Common myeloid progenitor, CD34-positive (primary cell): ENCODE results near the gene EPHA6.

ENCODE experiments used
- CTCF ChIA-PET: fragments of 350-600 bp; sonication (Branson Sonifier 250); formaldehyde crosslinking; loops from one replicate; lab custom pipeline; 2021; ENCODE audit warnings: antibody characterized with exemption; lab: Charles Lee
- POLR2A ChIA-PET: fragments of 350-600 bp; sonication (Branson Sonifier 250); formaldehyde crosslinking; loops from one replicate; lab custom pipeline; 2021; ENCODE audit warnings: antibody characterized with exemption; lab: Charles Lee
- DNase-seq, 3 donors: peaks; one replicate each; pipeline versions ENCODE4 v3.0.0 to v3.0.0-alpha.2; 2013
- H3K27ac ChIP-seq, 2 experiments: 1 replicate in 1 of 2; 2 replicates in 1 of 2; pipeline ENCODE4 v1.7.0; 2013; ENCODE audit warnings: inconsistent platforms in 2 of 2, low read length in 2 of 2, mild to moderate bottlenecking in 2 of 2, low read depth in 1 of 2, moderate library complexity in 1 of 2; ENCODE audit not compliant: severe bottlenecking in 2 of 2, insufficient read depth in 1 of 2, poor library complexity in 1 of 2
- H3K27me3 ChIP-seq, 5 experiments: replicated peaks in 2 of 5; 1 replicate in 3 of 5; 2 replicates in 2 of 5; pipeline versions ENCODE4 v1.6.1 to v1.7.0; 2013; ENCODE audit warnings: low read length in 4 of 5, mild to moderate bottlenecking in 2 of 5, moderate library complexity in 2 of 5, inconsistent platforms in 1 of 5; ENCODE audit not compliant: insufficient read depth in 5 of 5, control insufficient read depth in 4 of 5
- H3K36me3 ChIP-seq, 4 experiments: 1 replicate in 2 of 4; 2 replicates in 2 of 4; pipeline versions ENCODE4 v1.6.1 to v1.7.0; 2013; ENCODE audit warnings: low read length in 3 of 4, control low read depth in 1 of 4, mild to moderate bottlenecking in 1 of 4; ENCODE audit not compliant: control insufficient read depth in 4 of 4, insufficient read depth in 4 of 4
- H3K4me1 ChIP-seq, 4 experiments: 1 replicate in 3 of 4; 2 replicates in 1 of 4; pipeline versions ENCODE4 v1.6.1 to v1.7.1; 2013; ENCODE audit warnings: low read length in 3 of 4, mild to moderate bottlenecking in 3 of 4, control low read depth in 1 of 4, inconsistent platforms in 1 of 4, moderate library complexity in 1 of 4; ENCODE audit not compliant: control insufficient read depth in 4 of 4, insufficient read depth in 4 of 4; ENCODE audit errors: control extremely low read depth in 1 of 4
- H3K4me3 ChIP-seq, 7 experiments: 1 replicate in 4 of 7; 2 replicates in 3 of 7; pipeline versions ENCODE4 v1.5.1 to v1.7.0; 2013; ENCODE audit warnings: mild to moderate bottlenecking in 7 of 7, low read length in 6 of 7, moderate library complexity in 6 of 7, inconsistent platforms in 2 of 7, low read depth in 2 of 7, control low read depth in 1 of 7; ENCODE audit not compliant: insufficient read depth in 4 of 7, control insufficient read depth in 1 of 7; ENCODE audit errors: extremely low read depth in 1 of 7
- H3K9me3 ChIP-seq, 5 experiments: 1 replicate in 4 of 5; 2 replicates in 1 of 5; pipeline versions ENCODE4 v1.6.1 to v1.7.1; 2013; ENCODE audit warnings: low read length in 4 of 5, mild to moderate bottlenecking in 2 of 5, inconsistent platforms in 1 of 5, low read depth in 1 of 5, moderate library complexity in 1 of 5; ENCODE audit not compliant: control insufficient read depth in 4 of 5, insufficient read depth in 2 of 5; ENCODE audit errors: control extremely low read depth in 1 of 5
- WGBS: methylation state at CpG from one replicate; pipeline ENCODE4 v1.1.5; 2013; ENCODE audit not compliant: insufficient coverage; 5-methylcytosine and 5-hydroxymethylcytosine counted together

EPHA6 gene

DNA sequence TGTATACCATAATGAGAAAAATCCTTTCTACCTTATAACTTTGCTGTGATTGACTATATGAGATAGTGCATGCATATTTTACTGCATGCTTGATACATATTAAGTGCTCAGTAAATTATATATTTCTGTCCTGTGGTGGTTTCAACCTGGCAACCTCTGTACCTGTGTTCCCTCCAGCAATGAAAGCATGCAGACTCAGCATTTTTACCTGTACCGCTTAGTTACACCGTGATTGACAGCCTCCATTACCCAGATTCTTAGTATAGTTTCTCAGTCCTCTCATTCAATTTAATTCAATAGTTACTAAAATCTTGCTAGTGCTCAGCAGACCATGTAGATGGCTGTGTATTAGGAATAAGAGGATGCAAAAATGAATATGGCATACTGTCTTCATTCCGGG, 386.0 kb downstream of the EPHA6 start:
- CTCF ChIA-PET: no interaction called here
- H3K4me1 ChIP-seq: no peaks in the 10 kb centered on the region
- POLR2A ChIA-PET: no interaction called here
- no peaks in the 10 kb centered on the region for H3K27me3 ChIP-seq
- DNase-seq: no peak
- peaks cover 0 to 4% (median 0%) of the 10 kb centered on the region in 5 experiments for H3K9me3 ChIP-seq
- no peak overlapping the region for H3K27ac ChIP-seq
- WGBS: 90% methylated on average over 2 of the region's 3 CpGs
- no peak overlapping the region for H3K4me3 ChIP-seq
- H3K36me3 ChIP-seq: no peaks in the 10 kb centered on the region

DNA sequence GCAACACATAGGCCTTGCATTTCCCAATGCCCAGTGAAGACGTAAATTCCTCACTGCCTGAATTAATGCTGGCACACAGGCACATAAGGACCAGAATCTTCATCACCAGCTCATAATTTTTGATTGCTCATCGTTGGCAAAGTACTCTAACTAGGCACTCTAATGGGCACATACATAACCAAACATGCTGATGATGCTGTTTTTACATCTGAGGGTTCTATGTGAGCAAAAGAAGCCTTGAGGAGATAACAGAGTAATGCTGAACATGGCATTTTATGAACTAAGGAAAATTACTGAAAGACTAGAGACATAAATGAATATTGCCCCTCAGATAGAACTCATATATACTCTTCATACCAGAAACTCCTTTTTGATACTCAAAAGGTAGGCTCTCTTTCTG, 387.4 kb downstream of the EPHA6 start:
- Histone ChIP-seq H3K4me3 (no peak overlapping the region), H3K9me3 (peaks cover 0 to 4% (median 0%) of the 10 kb centered on the region in 5 experiments), H3K36me3 (no peaks in the 10 kb centered on the region), H3K4me1 (no peaks in the 10 kb centered on the region), H3K27me3 (no peaks in the 10 kb centered on the region), H3K27ac (no peak overlapping the region)
- 93% methylated on average over 2 of the region's 2 CpGs for WGBS
- ChIA-PET CTCF (no interaction called here), POLR2A (no interaction called here)
- no peak for DNase-seq

DNA sequence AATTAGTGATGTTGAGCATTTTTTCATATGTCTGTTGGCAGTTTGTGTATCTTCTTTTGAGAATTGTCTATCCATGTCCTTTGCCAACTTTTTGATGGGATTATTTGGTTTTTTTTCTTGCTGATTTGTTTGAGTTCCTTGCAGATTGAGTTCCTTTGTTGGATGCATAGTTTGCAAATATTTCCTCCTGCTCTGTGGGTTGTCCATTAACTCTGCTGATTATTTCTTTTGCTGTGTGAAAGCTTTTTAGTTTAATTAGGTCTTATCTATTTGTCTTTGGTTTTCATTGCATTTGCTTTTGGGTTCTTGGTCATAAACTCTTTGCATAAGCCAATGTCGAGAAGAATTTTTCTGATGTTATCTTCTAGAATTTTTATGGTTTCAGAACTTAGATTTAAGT, 414.6 kb downstream of the EPHA6 start:
- Histone ChIP-seq H3K27ac (no peak overlapping the region), H3K4me3 (no peak overlapping the region), H3K9me3 (peaks cover 0 to 2% (median 0%) of the 10 kb centered on the region in 5 experiments), H3K36me3 (no peaks in the 10 kb centered on the region), H3K27me3 (no peaks in the 10 kb centered on the region), H3K4me1 (no peaks in the 10 kb centered on the region)
- ChIA-PET CTCF (no interaction called here), POLR2A (no interaction called here)
- DNase-seq: no peak
- no CpG with 5 or more reads among the region's 1 CpG for WGBS

DNA sequence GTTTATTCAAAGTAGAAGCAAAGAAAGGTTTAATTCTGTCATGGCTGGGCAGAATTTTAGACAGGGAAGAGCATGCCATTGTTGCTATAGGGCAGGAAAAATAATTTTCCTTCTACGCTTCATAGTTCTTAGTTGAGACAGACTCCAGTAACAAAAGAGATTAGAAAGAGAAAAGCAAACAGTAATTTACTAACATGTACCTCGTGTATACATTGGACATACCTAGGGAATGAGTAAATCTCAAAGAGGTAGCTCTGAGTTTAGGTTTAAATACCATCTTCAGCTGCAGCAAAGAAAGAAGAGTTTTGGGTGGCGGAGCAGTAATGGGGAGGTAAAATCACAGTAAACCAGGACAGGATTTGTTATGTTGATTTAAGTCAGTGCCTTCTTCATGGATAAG, 416.1 kb downstream of the EPHA6 start:
- no peaks in the 10 kb centered on the region for H3K4me1 ChIP-seq
- H3K9me3 ChIP-seq: peaks cover 0 to 2% (median 0%) of the 10 kb centered on the region in 5 experiments
- CTCF ChIA-PET: no interaction called here
- 88% methylated on average over 2 of the region's 3 CpGs for WGBS
- POLR2A ChIA-PET: no interaction called here
- no peak for DNase-seq
- H3K4me3 ChIP-seq: no peak overlapping the region
- no peaks in the 10 kb centered on the region for H3K27me3 ChIP-seq
- no peaks in the 10 kb centered on the region for H3K36me3 ChIP-seq
- no peak overlapping the region for H3K27ac ChIP-seq

DNA sequence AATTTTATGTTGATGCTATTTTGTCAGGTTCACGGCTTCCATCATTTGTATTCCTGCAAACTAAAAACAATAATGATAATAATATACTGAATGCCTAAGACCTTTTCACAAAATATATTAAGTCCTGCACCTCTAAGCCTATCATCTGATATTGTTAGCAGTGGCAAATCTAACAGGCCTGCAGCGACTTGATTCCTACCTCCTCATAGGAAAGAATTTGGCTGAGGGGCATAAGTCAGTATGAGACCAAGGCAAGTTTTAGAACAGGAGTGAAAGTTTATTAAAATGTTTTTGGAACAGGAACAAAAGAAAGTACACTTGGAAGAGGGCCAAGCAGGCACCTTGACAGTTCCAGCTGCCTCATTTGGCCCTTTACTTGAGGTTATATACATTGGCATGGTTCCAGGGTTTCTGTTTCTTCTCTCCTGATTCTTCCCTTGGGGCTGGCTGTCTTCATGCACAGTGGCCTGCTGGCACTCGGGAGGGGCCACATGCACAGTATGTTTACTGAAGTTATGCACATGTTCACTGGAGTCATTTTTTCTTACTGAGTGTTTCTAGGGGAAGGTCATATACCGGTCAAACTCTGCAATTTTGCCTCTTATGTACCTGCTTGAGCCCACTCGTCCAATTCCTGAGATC, 418.1 kb downstream of the EPHA6 start:
- no peak for DNase-seq
- Histone ChIP-seq H3K4me3 (no peak overlapping the region), H3K4me1 (no peaks in the 10 kb centered on the region), H3K9me3 (peaks cover 0 to 2% (median 0%) of the 10 kb centered on the region in 5 experiments), H3K27ac (no peak overlapping the region), H3K27me3 (no peaks in the 10 kb centered on the region), H3K36me3 (no peaks in the 10 kb centered on the region)
- POLR2A ChIA-PET: no interaction called here
- 86% methylated on average over 4 of the region's 5 CpGs for WGBS
- CTCF ChIA-PET: no interaction called here

DNA sequence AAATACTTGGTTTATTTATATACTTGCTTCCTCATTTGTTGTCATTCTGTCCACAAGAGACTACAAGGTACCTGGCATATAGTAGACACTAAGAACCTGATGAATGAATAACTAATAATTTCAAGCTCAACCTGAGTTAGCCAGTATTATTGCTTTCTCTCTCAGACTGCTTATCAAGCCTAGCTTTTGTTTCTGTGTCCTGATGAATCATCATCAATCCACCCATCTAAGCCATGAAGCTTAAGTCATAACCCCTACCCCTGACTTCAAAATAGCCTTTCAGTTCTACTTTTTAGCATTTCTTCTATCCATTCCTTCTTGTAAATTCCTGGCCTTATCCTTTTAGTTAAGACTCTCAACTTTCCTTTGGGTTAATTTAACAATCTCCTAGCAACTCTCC, 420.8 kb downstream of the EPHA6 start:
- DNase-seq: no peak
- Histone ChIP-seq H3K9me3 (peaks cover 0 to 2% (median 0%) of the 10 kb centered on the region in 5 experiments), H3K4me3 (no peak overlapping the region), H3K4me1 (no peaks in the 10 kb centered on the region), H3K36me3 (no peaks in the 10 kb centered on the region), H3K27ac (no peak overlapping the region), H3K27me3 (no peaks in the 10 kb centered on the region)
- ChIA-PET POLR2A (no interaction called here), CTCF (no interaction called here)

DNA sequence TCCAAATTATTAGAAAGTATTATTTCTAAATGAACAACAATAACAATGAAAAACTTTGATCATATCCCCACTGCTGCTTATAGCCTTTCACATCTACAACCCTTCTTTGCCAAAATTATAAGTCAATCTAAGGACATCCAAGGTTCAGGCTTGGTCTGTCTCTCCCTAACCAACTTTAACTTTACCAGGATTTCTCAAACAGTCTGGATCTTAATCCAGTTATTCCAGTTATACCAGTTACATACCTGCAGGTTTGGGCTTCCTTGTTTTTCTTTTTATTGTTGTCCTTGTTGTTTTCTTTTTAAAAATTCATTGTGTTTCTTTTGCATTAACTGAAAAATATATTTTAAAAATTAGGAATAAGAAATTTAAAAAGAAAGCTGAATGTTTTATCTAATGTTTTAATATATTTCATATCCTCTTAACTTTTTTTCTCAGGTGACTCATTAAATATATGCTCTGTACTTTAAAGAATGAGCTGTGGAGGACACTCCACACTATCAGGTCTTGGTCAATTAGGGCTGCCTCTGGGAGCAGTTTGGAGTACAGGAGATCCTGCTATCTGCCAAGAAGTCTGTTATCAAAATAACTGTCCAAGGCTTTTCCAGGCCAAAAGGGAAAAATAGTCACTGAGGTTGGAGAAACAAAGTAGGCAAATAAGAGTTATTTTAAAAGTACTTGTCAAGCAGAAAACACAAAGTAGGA, 421.4 kb downstream of the EPHA6 start:
- CTCF ChIA-PET: no interaction called here
- no peak for DNase-seq
- no peak overlapping the region for H3K4me3 ChIP-seq
- POLR2A ChIA-PET: no interaction called here
- H3K27me3 ChIP-seq: no peaks in the 10 kb centered on the region
- H3K27ac ChIP-seq: no peak overlapping the region
- no peaks in the 10 kb centered on the region for H3K9me3 ChIP-seq
- H3K4me1 ChIP-seq: no peaks in the 10 kb centered on the region
- H3K36me3 ChIP-seq: no peaks in the 10 kb centered on the region
